Prostate gland (tissue), 2 donors: ENCODE results near the gene DOK3. TPM values are rescaled to one million over a fixed set of nuclear protein-coding genes. Genes with fewer than 3 reads are reported as not detected.

ENCODE experiments used
- DNase-seq: peaks from one replicate; pipeline ENCODE4 v3.0.0-alpha.2; 2019; ENCODE audit warnings: low spot score
- H3K27ac ChIP-seq, 2 donors: fragments of 200-600 bp; sonication (generic); 2 replicates each; pipeline ENCODE4 v1.5.1; 2017 to 2019
- H3K27me3 ChIP-seq: fragments of 200-600 bp; sonication (generic); replicated peaks from 2 replicates; pipeline ENCODE4 v1.5.1; 2019; ENCODE audit not compliant: insufficient read depth
- H3K36me3 ChIP-seq, 2 donors: fragments of 200-600 bp; sonication (generic); 1 replicate in 1 of 2; 2 replicates in 1 of 2; pipeline versions ENCODE4 v1.5.1 to v1.8.1; 2017 to 2019
- H3K4me1 ChIP-seq: fragments of 200-600 bp; sonication (generic); replicated peaks from 2 replicates; pipeline ENCODE4 v1.5.1; 2019
- H3K4me3 ChIP-seq, 2 donors: fragments of 200-600 bp; sonication (generic); 2 replicates each; pipeline ENCODE4 v1.5.1; 2017 to 2019
- H3K9me3 ChIP-seq: fragments of 200-600 bp; sonication (generic); 2 replicates; pipeline ENCODE4 v1.5.1; 2017
- CTCF ChIP-seq, 4 experiments: fragments of 200-600 bp in 2 of 4; fragments of 450-650 bp in 2 of 4; sonication (generic) in 2 of 4; IDR thresholded peaks; 1 replicate in 3 of 4; 2 replicates in 1 of 4; pipeline ENCODE4 v1.5.1; 2016 to 2019; ENCODE audit warnings: antibody characterized with exemption in 4 of 4, mild to moderate bottlenecking in 2 of 4, moderate library complexity in 2 of 4
- POLR2A ChIP-seq: fragments of 450-650 bp; IDR thresholded peaks from one replicate; pipeline ENCODE4 v1.6.1; 2016; ENCODE audit warnings: antibody characterized with exemption, mild to moderate bottlenecking
- POLR2AphosphoS5 ChIP-seq: sonication (generic); formaldehyde crosslinking; IDR thresholded peaks from one replicate; pipeline ENCODE4 v1.6.1; 2017; ENCODE audit warnings: antibody characterized with exemption
- WGBS: methylation state at CpG from one replicate; pipeline ENCODE4 v1.1.5; 2018; 5-methylcytosine and 5-hydroxymethylcytosine counted together
- intact Hi-C: fragments of 100-400 bp; cut with DNase I; formaldehyde crosslinking; loops from one replicate; pipeline ENCODE4 v1.14.2; 2022
- total RNA-seq, 2 donors: library from RNA; depleted of rRNA; stranded (reverse); fragments of >200 nt; gene quantifications; one replicate each; pipeline ENCODE4 v1.1.0, GENCODE V29; 2016

Gene DOK3
- total RNA-seq, 2 donors from 2014 or later = 5.0 to 10.4 TPM

- no peak for DNase-seq
- Histone ChIP-seq H3K36me3 (no peaks in the 10 kb centered on the region), H3K4me3 (no peak overlapping the region), H3K27ac (no peak overlapping the region), H3K27me3 (no peaks in the 10 kb centered on the region), H3K9me3 (no peaks in the 10 kb centered on the region), H3K4me1 (peaks cover 7% of the 10 kb centered on the region)
- TF ChIP-seq CTCF (IDR thresholded peaks at IDR 0.05) = no peak
- no peak for TF ChIP-seq POLR2AphosphoS5
- TF ChIP-seq POLR2A = no peak
- intact Hi-C loops = no loop called here
- 94% methylated on average over 31 of the region's 31 CpGs for WGBS
These were observed 42.2 kb downstream of the DOK3 start for GRCh38 chr5:177467436-177467835.

DNA sequence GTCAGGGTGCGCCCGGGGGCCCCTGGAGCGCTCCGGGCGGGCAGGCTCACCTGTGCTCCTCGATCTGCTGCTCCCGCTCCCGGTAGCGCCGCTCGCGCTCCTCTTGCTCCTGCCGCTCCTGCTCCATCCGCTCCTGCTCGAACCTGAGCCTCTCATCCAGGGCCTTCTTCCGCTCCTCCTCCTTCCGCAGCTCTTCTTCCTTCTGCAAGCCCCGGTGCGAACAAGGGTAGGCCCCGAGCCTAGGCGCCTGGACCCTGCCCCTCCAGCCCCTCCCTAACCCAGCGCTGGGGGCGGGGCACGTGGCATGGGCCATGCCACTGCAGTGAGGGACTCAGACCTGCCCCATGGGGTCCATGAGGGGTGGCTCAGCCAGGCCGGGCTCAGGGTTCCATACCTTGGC is 42.8 kb downstream of the DOK3 start:
- Histone ChIP-seq H3K4me1 (peaks cover 1% of the 10 kb centered on the region), H3K4me3 (no peak overlapping the region), H3K9me3 (no peaks in the 10 kb centered on the region), H3K27ac (no peak overlapping the region), H3K27me3 (no peaks in the 10 kb centered on the region), H3K36me3 (no peaks in the 10 kb centered on the region)
- no peak for TF ChIP-seq POLR2AphosphoS5
- TF ChIP-seq CTCF (IDR thresholded peaks at IDR 0.05) = no peak
- no peak for TF ChIP-seq POLR2A
- intact Hi-C loops = no loop called here
- 94% methylated on average over 24 of the region's 25 CpGs for WGBS
- DNase-seq = no peak

DNA sequence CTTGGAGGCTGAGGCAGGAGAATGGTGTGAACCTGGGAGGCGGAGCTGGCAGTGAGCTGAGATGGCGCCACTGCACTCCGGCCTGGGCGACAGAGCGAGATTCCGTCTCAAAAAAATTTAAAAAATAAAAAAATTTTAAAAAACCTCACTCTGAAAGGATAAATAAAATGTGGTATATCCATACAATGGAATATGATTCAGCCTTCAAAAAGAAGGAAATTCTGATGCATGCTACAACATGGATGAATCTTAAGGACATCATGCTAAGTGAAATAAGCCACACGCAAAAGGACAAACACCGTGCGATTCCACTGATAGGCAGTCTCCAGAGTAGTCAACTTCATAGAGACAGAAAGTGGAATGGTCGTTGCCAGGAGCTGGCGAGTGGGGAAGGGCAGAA is 44.6 kb downstream of the DOK3 start:
- H3K4me1 ChIP-seq = no peaks in the 10 kb centered on the region
- H3K27ac ChIP-seq = no peak overlapping the region
- no peaks in the 10 kb centered on the region for H3K27me3 ChIP-seq
- H3K9me3 ChIP-seq = no peaks in the 10 kb centered on the region
- 92% methylated on average over 11 of the region's 11 CpGs for WGBS
- no peaks in the 10 kb centered on the region for H3K36me3 ChIP-seq
- no peak overlapping the region for H3K4me3 ChIP-seq
- intact Hi-C loops = no loop called here
- TF ChIP-seq CTCF (IDR thresholded peaks at IDR 0.05) (no peak), POLR2AphosphoS5 (no peak), POLR2A (no peak)
- DNase-seq = no peak

DNA sequence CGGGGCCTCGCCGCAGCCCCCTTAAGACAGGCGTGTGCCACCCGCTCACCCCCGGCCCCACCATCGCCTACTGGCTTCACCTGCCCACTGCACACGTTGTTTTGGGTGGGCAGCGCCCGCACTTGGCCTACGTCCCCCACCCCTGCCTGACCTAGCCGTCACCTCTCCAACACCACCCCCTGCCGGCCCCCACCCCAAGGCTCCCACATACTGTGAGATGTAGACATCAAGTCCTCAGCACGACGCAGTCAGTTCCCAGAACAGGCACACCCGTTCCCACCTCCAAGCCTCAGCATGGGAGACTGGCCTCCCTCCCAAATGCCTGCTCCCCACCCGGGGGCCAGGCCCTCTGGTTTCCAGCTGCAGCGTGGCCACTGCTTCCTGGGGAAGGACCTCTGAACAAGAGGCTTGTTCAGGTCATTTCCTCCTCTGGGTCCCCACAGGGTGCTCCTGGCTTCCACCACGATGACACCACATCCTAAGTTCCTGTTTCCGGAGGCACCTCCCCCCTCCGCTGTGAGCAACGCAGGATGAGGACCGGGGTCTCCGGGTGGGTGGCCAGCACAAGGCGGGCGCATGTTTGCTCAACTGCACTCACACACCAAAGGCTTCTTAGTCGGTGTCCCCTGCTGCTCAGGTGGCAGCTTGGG is 47.5 kb downstream of the DOK3 start:
- intact Hi-C loops = no loop called here
- H3K27ac ChIP-seq = no peak overlapping the region
- TF ChIP-seq CTCF (IDR thresholded peaks at IDR 0.05) = no peak
- no peak for TF ChIP-seq POLR2A
- TF ChIP-seq POLR2AphosphoS5 = no peak

More for the DNA sequence above, 47.5 kb downstream of the DOK3 start:
- Histone ChIP-seq H3K4me3 (no peak overlapping the region), H3K4me1 (no peaks in the 10 kb centered on the region), H3K9me3 (no peaks in the 10 kb centered on the region), H3K27me3 (no peaks in the 10 kb centered on the region), H3K36me3 (no peaks in the 10 kb centered on the region)
- no peak for DNase-seq
- WGBS = 84% methylated on average over 27 of the region's 27 CpGs
